Astrocyte (in vitro differentiated cells and primary cell): ENCODE results near the gene LEMD2.

ENCODE experiments used
- CTCF ChIP-seq: IDR thresholded peaks from 2 replicates; pipeline ENCODE4 v1.5.1; 2011; ENCODE audit warnings: low read depth, mild to moderate bottlenecking, inconsistent platforms, low read length, moderate library complexity; ENCODE audit not compliant: insufficient read depth
- EZH2 ChIP-seq: IDR thresholded peaks from 2 replicates; pipeline ENCODE4 v1.6.1; 2012; ENCODE audit warnings: mild to moderate bottlenecking, low read length, inconsistent platforms; ENCODE audit not compliant: insufficient read depth

GRCh38 chr6:33737267-33738026 is 51.5 kb downstream of the LEMD2 start:
- TF ChIP-seq CTCF (no peak), EZH2 (no peak)
